Renal cortical epithelial cell (primary cell): ENCODE data around the gene AQP2. TPM values are rescaled to one million over a fixed set of nuclear protein-coding genes. Genes with fewer than 3 reads are reported as not detected.
A peak's percentile ranks its signal among the peaks of the same experiment; 100 is the strongest.

Experiments used
- DNase-seq: peaks from one replicate; pipeline ENCODE4 v3.0.0-alpha.2; 2011; ENCODE audit warnings: low read depth
- total RNA-seq: library from RNA; depleted of rRNA; stranded (reverse); fragments of >200 nt; gene quantifications from 2 replicates; pipeline ENCODE4 v1.2.3, GENCODE V29; 2014

AQP2 gene
- total RNA-seq, 1 donor from 2014 or later: 0.30 TPM

DNA sequence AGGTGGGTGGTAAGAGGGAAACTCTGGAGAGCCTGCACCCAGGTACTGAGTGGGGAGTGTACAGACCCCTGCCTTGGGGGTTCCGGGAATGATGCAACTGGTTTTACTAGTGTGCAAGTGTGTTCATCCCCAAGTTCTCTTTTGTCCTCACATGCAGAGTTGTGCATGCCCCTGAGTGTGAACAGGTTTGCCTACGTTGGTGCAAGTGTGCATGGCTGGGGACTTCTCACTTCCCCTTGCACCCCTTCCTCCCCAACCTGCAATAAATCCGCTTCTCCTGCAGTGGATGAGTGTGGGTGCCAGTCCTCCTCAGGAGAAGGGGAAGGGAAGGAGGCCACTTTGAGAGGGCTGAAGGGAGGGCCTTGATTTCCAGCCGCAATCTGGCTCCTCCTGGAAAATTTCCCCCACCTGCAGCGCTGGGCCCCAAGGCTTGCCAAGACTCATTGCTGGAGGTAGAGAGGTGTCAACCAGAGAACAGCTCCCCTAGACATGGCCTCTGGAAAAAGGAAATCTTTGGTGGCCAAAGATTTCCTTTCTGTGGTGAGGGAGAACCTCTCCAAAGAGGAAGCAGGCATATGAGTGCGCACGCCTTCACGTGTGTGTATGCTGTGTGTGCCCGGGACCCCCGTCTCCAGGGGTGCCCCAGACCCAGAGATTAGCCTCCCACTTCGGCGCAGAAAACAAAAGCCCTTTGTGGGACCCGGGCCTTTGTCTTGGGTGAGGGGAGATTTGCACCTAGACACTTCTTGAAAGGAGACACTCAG, 5.5 kb downstream of the AQP2 start:
- DNase-seq: no peak

DNA sequence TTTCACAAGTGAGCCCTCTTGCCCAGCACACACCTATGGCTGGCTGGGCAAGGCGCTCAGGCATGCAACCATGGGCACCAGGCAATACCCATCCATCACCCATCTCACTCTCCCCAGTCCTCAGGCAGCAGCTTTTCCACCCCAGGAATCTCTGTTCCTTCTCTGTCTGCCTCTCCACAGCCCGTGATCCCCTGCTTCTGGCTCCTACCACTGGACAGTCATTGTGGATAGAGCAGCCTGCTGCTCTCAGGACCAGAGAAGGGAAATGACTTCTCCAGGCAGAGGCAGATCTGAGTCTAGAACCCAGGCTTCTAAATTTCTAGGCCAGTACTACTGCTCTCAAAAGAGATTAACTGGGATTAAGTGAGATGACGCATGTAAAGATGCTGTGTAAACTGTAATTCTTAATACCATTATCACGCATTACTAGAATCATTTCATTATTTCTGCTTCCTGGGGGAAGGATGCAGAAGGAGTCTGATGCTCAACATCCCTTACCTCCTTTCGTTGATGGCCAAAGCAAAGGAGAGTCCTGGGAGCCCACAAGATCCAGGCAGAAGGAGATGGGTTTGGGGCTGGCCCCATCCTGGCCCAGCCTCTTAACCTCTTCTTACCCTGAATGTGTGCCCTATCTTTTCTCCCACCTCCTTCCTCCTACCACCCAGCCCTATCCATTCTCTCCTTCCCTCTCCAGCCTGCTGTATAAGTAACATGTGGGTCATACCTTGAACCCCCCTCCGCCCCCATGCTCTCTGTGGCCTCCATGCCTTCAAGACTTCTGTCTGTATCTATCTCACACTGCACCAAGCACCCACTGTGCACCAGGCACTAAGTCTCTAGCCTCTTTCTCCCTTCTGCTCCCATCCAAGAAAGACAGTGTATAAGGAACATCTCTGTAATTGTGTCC, 6.4 kb downstream of the AQP2 start:
- peak; percentile 51 for DNase-seq

DNA sequence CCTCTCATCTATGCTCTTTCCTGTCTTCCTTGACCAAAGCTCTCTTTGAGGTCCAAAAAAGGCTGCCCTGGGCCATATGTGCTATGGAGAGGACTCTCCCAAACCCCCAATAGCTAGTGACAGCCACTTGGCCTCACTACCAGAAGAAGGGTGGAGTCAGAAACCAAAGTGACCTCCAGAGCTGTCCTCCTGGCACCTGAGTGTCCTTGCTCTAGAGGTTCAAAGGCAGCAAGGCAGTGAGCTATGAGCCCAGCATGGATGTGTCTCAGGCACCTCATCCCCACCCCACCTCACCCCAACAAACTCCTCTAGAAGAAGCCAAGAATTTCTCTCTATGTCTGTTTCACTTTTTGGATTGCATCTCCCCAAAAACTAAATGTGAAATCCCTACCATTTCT, 7.0 kb downstream of the AQP2 start:
- DNase-seq: no peak

- DNase-seq: peak; percentile 87
Observed at GRCh38 chr12:49959685-49960473, 9.3 kb downstream of the AQP2 start.

GRCh38 chr12:49960474-49961110, 10.1 kb downstream of the AQP2 start:
- DNase-seq: no peak

DNA sequence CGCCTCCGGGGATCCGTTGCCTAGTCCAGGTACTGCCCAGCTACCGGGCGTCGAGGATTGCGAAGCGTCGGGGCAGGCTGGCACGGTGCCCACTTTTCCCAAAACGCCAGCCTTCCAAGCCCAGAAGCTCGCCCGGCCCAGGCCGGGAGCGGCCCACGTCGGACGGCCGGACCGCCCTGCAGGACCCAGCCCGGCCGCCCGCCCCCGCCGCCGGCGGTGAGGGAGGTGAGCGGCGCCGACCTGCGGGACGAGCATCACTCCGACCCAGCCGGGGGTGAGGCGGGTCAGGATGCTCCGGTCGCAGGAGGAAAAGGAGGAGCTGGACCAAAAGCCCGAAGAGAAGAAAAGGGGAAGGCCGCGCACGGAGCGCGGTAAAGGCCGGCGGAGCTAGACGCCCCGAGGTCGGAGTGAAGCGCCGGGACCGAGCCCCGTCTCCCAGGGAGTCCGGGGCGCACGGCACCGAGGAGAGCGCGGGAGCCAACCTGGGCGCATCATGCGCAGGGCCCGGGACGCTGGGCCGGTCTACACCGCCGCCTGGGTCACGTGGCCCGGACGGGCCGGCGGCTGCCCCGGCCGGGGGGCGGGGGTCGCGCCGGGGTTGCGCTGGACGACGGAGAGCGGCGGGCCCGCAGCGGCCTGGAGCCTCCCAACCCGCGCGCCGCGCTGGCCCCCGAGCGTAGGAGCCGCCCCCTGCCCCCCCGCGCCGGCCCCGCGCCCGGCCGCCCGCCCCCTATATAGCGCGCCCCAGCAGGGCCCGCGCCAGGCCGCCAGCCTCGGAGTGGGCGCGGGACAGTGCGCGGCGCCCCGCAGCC, 10.8 kb downstream of the AQP2 start, which contains the start of gene AQP5:
Gene AQP5 (plus strand): TSS at position 762 of the 812 bp plus-strand sequence. CDS start 146 bp downstream, outside the sequence.
- no peak for DNase-seq

DNA sequence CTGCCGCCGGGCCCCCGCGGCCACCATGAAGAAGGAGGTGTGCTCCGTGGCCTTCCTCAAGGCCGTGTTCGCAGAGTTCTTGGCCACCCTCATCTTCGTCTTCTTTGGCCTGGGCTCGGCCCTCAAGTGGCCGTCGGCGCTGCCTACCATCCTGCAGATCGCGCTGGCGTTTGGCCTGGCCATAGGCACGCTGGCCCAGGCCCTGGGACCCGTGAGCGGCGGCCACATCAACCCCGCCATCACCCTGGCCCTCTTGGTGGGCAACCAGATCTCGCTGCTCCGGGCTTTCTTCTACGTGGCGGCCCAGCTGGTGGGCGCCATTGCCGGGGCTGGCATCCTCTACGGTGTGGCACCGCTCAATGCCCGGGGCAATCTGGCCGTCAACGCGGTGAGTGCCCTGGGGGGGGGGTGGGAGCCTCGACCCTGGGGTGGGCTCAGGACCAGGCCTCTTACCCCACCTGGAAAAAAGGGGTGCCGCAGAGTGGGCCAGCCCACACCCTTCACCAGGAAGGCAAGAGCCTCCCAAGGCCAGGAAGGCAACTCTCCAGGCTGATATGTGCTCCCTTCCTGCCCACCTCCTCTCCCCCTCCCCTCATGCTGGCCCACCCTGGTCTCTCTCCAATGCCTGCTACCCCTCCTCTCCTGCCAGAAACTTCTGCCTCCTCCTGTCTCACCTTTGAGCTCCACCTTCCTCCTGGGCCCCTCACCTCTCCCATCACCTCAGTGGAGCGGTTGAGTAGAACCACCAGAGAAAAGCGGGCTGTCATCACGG, 11.6 kb downstream of the AQP2 start:
- no peak for DNase-seq

- peak; percentile 87 for DNase-seq
Observed at GRCh38 chr12:49962861-49963765, 12.6 kb downstream of the AQP2 start.

DNA sequence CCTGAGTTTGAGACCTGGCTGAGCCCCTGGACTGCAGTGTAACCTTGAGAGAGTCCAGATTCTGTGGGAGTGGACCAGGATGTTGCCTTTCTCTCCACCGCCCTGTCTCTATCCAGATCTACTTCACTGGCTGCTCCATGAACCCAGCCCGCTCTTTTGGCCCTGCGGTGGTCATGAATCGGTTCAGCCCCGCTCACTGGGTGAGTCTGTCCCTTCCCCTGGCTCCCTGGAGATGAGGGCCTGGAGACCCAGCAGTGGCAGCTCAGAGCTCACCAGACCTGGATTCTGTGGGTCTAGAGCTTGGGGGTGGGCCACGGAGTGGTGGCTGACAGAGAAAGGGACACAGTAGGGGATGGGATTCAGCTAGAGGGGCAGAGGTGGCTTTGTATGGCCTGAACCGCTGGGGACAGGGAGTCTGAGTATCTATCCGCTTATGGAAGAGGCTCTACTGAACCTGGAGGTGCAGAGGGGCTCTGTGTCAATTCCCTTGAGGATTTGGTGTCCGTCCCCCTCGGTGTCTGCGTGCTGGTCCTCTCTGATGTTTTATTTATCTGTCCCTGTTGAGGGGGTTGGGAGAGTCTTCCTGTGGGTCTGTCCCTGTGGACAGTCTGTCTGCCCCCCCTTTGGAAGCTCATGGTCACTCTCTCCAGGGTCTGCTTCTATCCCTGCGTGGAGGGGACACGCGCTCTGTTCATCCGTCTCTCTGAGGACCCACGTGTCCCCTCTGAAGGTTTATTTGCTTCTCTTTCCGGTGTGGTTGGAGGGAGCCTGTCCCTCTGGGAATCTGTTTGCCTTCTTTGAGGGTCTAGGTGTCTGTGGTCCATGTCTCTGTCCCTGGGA, 13.7 kb downstream of the AQP2 start:
- DNase-seq: no peak

- no peak for DNase-seq
Observed at GRCh38 chr12:49964849-49965624, 14.5 kb downstream of the AQP2 start.

DNA sequence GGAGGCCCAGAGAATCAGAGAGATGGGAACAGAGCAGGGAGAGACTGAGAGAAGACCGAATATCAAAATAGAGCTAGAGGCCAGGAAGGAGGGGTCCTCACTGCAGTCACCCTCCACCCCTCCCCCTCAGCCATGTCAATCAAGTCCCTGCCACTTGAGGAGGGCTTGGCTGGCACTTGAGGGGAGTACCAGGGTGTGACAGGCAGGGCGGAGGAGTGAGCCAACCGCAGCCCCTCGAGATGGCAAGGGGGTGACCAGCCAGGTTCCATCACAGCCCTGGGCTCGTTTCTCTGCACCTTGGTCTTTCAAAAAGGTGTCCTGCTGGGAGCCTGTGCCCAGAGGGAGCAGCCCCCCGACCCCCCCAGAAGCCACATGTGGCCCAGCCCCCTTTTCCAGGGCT, 15.3 kb downstream of the AQP2 start:
- DNase-seq: no peak

GRCh38 chr12:49966511-49967041, 16.0 kb downstream of the AQP2 start:
- DNase-seq: no peak

DNA sequence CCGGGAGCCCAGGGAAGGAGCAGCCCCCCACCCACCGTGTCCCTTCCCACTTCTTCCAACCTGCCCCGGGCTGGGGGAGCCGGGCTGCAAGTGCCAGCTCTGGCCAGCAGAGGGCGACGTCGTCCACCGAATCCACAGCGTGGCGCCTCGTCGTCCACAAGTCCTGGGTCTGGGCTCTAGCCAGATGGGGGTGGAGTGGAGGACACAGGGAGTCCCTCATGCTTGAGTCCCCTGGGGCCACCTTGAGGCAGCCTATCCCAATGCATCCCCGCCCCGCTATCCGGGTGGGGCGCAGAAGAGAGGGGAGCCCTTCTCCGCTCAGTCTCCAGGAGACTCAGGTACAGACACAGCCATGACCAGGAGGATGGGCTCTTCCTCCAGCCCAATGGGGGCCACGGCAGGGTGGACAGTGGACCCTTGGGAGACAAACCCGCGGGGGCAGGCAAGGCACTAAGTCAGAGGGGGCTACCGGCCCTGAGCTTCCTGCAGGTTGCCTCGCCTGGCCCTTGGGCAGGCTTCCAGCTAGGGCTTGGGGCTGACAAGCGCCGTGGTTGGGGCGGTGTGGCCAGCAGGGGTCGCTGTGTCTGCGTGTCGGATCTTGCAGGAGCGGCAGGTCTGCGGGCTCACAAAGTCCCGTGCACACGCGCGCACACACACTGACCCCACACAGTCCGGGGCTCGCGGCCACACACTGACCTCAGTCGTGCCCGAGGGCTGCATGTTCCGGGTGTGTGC, 16.7 kb downstream of the AQP2 start:
- DNase-seq: peak; percentile 61

GRCh38 chr12:49967777-49968250, 17.3 kb downstream of the AQP2 start:
- no peak for DNase-seq

- DNase-seq: no peak
Observed at GRCh38 chr12:49968471-49968870, 17.9 kb downstream of the AQP2 start.

DNA sequence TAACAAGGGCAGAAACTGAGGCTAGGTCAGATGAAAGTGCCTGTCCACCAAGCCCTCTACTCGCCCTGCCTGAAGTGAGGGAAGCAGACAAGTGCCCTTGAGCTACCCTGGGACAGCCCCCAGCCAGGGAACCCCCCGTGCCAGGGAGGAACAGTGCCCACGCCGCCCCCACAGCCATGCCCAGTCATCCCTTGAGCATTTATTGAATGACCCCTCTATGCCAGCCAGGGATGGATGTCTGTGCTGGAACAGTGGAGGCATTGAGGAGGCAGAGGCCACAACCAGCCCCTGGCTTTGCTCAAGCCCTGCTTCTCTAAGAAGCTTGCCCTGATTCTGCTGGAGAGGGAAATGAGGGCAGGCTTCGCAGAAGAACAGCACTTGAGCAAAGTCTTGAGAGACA, 18.5 kb downstream of the AQP2 start:
- no peak for DNase-seq
